HG02642 (cell line): ENCODE data around the gene RASGRP3.
A peak's percentile ranks its signal among the peaks of the same experiment; 100 is the strongest.

ENCODE experiments used
- ATAC-seq: cut with Tn5 transposase; IDR thresholded peaks from one replicate; pipeline ENCODE4 v1.9.1; 2021; ENCODE audit warnings: mild to moderate bottlenecking; ENCODE audit not compliant: unreplicated experiment, poor library complexity

RASGRP3 gene

DNA sequence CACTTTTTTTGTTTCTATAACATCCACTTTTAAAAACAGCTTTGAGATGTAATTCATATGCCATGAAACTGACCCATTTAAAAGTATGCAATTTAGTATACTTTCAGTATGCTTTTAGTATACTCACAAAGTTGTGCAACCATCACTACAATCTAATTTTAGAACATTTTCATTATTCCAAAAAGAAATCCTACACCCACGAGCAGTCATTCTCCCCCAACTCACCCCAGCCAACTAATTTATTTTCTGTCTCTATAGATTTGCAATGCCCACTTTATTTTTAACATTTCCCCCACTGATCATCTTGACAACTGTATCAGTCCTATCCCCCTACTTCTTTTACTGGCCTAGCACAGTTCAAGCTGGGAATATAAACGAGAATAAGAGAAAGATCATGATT, 83.6 kb downstream of the RASGRP3 start:
- ATAC-seq: no peak

DNA sequence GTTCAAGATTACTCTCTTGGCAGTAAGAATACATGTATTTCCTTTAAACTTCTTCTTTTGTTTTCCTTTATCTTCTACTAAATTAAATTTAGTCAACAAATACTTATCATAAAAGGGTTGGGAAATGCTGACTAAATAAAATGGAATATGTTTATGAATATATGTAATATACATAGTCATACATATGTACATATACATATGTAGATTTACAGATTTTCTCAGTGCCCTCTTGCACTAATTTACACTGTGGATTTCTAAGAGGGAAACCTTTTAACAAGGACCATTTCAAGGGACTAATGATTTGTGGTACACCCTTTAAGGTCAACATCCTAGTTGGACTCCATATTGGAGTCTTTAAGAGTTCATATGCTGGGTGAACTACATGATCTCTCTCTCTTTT, 85.4 kb downstream of the RASGRP3 start:
- ATAC-seq: no peak

DNA sequence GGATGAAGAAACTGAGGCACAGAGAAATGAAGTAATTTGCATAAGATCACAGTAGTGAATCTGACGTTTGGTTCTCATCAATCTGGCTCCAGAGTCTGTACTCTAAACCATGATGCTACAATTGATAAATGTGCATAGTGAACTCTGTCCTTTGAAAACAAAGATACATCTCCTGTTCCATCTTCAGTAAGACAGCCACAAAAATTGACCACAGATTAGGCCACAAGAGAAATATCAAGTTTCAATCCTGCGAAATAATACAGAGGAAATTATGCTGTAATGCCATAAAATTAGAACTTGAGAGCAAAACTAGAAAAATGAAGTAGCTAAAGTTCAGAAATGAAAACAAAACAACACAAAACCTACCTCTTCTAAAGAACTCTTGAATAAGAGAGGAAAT, 94.2 kb downstream of the RASGRP3 start:
- ATAC-seq: no peak

DNA sequence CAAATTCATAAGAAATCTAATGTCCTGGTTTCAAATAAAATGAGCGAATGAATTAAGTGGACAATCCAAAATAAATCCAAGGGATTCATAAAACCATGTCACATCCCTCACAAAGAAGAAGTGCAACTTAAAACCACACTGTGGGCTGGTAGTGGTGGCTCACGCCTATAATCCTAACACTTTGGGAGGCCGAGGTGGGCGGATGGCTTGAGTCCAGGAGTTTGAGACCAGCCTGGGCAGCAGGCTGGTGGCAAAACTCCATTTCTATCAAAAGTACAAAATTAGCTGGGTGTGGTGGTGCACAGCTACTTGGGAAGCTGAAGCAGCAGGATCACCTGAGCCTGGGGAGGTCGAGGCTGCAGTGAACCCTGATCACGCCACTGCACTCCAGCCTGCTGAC, 97.2 kb downstream of the RASGRP3 start:
- ATAC-seq: no peak

DNA sequence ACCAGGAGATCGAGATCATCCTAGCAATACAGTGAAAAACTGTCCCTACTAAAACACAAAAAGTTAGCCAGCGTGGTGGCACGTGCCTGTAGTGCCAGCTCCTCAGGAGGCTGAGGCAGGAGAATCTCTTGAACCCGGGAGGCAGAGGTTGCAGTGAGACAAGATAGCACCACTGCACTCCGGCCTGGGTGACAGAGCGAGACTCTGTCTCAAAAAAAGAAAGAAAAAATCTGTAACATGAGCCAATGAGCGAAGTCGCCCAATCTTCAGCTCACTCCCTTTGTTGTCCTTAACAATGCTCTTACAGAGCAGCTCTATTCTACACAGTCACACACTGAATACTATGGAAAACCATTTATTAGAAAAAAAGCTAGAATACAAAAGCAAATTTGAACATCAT, 100.6 kb downstream of the RASGRP3 start:
- no peak for ATAC-seq

DNA sequence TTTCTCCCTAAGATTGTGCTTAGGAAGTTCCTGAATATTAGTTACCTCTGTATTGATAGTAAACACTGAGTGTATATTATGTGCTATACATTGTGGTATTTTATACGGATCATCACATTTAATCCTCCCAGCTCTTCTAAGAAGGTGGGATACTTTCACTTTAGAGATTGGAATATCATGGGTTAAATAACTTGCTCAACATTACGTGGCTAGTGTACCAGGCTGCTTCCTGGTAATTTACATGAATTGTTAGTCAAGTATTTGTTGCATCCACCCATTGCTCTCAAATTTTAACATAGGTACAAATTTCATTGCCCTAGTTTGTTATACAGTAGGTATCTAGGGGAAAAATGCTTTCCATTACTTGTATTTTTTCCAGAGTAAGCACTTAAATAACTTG, 101.2 kb downstream of the RASGRP3 start:
- ATAC-seq: no peak

DNA sequence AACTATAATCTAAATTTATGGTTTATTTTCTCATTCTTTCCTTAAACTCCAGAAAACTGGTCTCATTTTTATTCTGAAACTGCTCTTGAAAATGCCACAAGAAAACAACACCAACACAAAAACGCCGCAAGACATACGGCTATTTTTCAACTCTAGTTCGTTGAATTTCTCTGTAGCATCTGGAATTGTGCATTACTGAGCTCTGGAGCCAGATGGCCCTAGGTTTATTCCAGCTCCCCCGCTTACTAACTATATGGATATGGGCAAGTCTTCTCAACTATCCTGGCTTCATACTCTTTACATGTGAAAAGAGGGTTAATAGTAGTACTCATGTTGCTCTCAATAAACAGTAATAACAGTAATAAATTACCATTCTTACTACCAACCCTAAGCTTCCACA, 102.8 kb downstream of the RASGRP3 start:
- ATAC-seq: no peak

DNA sequence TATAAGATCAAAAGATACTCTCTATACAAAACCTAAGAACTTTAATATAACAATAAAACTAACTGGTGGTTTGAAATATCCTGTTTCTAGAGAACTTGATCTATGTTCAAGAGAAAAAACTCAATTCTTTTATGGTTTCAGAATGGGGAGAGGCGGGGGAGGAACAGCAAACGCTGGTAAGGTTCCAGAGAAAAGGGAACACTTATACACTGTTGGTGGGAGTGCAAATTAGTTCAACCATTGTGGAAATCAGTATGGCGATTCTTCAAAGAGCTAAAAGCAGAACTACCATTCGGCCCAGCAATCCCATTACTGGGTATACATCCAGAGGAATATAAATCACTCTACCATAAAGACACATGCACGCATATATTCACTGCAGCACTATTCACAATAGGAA, 105.4 kb downstream of the RASGRP3 start:
- ATAC-seq: no peak

DNA sequence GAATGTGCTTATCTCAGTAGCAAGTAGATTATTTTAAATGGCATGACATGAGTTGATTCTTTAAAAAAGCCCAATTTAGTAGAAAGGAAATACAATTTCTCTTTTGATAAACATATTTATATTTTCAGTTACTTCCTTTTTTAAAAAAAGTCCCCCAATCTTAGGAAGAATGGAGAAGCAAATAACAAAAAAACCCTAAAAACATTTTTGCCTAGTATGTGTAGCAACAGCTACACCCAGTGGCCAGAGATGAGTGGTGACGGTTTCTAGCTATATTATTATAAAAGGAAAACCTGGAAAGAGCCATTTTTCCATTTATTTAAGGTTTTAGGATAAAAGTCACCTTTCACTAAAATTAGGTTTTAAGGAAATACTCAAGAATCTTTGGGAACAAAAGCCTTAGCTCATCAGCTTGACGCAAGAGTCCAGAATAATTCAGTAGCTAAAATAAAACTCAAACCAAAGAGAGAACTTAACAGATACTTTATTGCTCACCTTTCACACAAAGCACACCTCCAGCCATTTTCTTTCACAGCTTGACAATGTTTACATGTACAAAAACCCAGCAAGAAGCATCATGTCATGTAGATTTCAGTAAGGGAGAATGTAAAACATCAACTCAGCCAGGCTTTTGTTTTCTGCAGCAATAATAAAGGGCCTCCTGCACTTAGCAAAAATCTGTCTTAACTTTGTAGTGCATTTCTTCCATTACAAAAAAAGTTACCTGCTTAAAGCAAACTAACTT, 106.9 kb downstream of the RASGRP3 start:
- no peak for ATAC-seq

DNA sequence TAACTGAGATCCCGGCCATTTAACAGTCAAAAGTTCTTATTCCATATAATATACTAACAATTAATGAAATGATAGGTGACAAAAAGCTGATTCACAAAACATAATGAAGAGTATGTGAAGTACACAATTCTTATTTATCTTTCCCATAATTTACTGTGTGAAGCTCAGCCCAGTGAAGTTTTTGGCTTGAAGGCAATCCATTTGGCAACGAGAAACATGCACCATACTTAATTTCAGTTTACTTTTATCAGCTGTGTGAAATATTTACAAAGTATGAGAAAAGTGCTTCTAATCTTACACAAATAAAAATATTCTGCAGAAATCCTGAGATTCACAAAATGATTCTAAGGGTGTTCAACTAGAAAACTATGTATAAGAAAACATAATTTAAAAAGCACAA, 110.3 kb downstream of the RASGRP3 start:
- no peak for ATAC-seq

DNA sequence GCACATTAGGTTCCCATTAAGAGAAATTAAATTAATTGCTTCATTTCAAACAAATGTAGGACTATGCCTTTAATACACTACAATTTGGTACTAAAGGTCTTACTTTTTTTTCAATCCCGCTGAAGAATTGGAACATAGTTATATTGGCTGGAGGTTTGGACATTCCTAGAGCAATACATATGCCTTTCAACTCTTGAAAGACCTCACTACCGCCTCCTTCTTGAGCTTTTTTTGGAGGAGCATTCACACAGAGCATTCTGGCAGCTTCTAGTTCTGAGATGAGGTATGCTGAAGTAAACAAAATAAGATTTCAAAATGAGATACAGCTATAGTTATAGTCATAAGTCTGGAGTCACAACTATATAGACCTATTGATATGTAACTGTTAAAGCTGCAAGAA, 111.8 kb downstream of the RASGRP3 start:
- ATAC-seq: no peak

DNA sequence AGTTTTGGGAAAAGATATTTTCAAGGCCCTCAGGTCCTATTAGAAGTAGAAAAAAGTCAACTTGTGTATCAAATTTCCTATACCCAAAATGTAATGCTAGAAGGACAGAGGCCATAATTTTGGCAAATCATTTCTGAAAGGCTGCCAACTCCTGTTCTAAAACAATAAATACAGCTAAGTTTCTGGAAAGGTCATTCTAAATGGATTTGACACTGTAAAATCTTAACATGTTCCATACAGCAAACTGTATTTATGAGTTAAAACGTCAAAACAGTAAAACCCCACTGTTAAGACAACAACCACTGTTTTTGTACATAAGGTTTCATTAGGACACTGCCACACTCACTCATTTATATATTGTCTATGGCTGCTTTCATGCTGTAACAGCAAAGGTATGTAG, 113.0 kb downstream of the RASGRP3 start:
- ATAC-seq: no peak

DNA sequence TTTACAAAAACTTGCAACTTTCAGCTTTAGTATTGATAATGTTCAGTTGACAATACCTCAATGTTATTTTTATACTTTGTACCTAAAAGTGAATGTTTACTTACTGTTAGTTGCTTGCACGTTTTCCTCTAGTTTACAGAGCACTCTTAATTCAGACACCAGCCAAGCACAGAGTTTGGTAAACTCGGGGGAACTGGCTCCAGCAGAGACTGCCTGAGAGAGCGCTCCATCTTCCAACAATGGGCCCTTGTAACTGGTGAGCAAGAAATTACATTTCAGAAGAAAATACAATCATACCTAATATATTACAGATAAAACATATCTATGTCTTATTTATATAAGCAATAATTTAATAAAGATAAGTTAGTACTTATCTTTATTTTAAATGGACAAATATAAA, 118.9 kb downstream of the RASGRP3 start:
- no peak for ATAC-seq

DNA sequence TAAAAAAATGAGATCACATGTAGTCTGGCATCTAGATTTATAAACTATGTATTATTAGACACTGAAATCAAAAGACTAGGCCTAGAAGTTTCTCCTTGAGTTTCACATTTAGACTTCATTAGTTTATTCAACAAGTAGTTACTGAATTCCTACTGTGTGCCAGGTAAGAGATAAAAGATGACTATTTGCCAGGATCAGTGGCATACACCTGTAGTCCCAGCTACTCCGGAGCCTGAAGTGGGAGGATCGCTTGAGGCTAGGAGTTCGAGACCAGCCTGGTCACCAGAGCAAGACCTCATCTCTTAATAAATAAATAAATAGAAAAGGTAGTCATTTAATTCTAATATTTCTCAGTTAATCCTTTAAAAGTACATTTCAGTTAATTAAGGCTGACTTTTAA, 120.6 kb downstream of the RASGRP3 start:
- ATAC-seq: no peak

DNA sequence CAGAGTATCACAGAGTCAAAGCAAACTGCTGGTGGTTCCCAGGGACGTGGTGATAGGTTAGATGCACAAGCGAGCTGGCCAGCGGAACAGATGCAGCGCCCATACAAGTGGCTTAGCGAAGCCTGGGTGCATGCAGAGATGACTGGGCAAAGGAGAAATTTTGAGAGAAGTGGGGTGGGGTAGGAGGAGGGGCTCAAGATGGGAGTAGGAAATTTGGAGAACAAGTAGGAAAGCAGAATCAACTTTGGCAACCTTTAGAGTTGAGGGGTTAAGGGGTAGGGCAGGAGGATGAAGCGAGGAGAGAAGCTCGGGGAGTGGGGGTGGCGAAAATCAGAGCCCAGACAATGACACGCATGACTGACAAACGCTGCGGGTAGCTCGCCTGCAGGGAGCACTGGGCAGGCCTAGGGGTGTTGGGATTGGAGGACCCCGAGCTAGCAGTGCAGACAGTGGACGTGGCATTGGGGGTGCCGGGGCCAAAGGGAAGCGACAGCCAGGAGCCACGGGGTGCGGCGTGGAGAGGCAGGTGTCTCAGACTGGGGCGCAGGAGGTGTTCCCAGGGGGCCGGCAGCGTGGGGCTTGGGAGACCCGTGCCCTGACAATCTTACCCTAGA, 122.2 kb downstream of the RASGRP3 start:
- ATAC-seq: peak; percentile 59

DNA sequence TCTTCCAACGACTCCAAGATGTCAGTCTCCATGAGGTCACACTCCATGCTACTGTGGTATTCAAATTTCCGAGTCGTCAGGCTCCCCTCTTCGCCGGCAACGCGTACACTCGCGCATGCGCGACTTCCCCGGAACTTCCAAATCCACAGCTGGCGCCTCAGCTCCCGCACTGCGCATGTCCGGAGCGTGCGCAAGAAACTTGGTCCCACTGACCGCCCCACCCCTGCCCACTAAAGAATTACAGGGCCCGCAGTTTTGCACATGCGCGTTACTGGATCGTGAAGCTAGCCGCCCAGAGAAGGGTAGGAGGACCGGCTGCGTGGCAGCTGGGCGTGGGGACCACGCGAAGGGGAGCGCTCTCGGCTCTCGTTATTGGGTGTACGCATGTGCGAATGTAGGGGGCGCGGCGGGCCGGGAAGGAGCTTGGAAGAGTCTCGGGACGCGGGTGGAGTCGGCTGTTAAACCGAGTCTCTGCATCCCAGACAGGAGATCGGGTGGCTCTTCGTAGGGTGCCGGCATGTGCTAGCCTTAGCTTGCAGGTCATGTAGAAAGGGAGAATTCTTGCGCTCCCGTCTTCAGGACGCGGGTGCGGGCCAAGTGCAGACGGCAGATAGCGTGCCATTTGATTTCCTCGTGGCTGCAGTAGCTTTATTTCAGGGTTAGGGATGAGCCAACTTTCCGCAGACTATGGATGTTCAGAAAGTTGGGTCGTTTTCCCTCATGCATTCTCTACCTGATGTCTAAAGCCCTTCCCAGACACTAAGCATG, 122.9 kb downstream of the RASGRP3 start, which contains the start of gene FAM98A:
TSS of gene FAM98A (minus strand) at position 125 of the 768 bp plus-strand sequence. CDS start at position 47, 78 bp downstream.
- ATAC-seq: peak; percentile 93

DNA sequence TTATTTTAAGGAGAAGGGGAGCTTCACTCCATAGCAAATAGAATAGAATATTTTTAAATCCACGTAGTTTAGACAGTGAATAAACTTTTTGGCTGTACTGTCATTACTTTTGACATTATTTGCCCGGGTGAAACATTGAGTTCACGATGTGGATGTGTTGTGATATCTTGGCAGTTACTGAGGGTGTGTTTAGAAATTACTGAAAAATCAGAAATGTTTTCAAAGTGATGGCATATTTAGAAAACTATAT, 123.4 kb downstream of the RASGRP3 start:
- no peak for ATAC-seq

DNA sequence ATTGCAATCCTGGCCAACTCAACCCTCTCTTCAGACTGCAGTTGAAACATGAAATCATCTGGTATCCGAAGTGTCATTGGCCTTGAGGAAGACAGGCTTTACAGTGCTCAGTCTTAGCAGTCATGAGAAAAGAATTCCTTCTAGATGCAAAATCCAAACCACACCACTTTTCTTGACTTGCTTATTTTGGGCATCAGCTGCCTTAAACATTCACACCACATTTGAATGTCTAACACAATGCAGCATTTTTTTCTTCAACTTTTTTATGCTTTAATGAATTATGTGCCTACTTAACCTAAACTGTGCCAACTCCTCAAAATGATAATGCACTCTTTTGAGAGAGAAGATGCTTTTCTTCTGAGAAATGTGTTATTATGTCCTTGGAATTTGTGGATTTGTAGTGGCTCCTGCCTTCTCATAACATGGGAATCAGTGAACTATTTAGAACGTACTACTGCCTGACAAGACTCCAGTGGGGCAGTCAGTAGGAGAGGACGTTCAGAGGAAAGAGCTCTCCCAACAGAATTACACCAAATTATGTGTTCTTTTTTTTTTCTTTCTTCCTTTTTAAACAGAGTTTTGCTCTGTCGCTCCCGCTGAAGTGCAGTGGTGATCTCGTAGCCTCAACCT, 125.9 kb downstream of the RASGRP3 start:
- no peak for ATAC-seq

DNA sequence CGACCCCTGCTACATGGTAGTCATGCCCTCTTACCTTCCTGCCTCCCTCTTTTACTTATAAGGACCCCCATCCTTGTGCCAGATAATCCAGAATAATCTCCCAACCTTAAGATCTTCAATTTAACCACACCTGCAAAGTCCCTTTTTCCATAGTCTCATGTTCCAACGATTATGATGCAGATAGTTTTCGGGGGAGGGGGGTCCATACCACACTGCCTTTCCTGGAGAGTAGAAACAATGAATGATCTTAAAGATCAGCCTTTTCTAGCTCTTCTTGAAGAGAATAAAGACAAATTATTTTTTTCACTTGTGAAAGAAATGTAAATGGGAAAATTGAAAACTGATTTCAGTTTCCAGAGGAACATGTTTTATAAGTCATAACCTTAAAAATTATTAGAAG, 127.0 kb downstream of the RASGRP3 start:
- ATAC-seq: no peak

DNA sequence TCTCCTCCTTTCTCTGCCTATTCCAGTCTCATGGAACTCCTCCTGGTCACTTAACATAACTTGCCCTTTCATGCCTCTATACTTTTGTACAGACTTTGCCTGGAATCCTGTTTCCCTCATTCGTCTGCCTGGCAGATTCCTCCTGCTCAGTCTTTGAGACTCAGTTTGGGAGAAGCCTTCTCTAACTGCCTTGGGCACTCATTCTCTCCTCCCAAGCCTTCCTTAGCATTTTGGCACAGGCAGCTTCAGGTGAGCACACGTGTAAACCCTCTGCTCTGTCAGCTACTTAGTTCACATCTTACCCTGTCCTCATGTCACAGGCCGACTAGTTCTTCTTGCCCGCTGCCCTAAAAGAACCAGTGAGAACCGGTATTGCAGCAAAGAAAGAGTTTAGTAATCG, 128.6 kb downstream of the RASGRP3 start:
- no peak for ATAC-seq

DNA sequence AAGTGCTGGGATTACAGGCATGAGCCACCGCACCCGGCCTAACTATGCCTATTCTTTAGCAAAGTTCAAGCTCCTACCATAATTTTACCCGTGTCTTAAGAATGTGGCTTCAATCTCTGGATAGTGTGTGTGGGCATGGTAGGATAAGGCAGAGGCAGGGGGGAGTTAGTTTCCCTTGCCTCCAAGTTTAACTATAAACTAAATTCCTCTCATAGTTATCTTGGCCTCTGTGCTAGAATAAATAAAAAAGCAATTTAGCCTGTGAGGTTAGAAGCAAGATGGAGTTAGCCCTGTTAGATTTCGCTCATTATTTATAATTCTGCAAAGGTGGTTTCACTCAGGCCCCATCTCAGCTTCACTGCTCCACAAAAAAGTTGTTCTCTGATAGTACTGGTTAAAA, 129.7 kb downstream of the RASGRP3 start:
- ATAC-seq: no peak
